ENCODE results near the gene S100PBP. TPM values are rescaled to one million over a fixed set of nuclear protein-coding genes. Genes with fewer than 3 reads are reported as not detected.
"Not testable (repeated sequence)": the region's sequence is repeated elsewhere in the genome, so short reads cannot be mapped to it uniquely, and the experiment has no call there.

Gene S100PBP
- total RNA-seq, 2 experiments from 2014 or later, result 75.8 to 78.5 TPM

DNA sequence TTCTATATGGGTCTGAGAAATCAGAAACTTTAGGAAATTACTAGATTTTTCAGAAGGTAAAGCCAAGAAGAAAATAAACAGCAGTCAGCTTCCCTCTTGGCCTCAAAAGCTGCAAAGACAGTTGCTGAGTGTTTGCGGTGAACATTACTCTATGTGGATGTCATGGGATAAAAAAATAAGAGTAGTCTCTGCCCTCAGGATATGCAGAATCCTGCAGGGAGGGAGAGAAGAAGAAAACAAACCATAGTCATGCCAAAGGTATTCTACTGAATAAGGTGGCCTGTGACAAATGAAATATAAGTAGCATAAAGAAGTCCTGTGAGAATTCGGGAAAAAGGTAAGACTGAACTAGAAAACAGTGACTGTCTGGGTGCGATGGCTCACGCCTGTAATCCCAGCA is 19.3 kb upstream of the S100PBP start:
- H3K27ac Mint-ChIP-seq, result peak overlapping the region; percentile 62
- no peaks in the 10 kb centered on the region for H3K9me3 Mint-ChIP-seq
- POLR2A ChIA-PET, result no interaction called here
- H3K4me1 Mint-ChIP-seq, result peaks cover 46% of the 10 kb centered on the region
- DNase-seq (no peak), ATAC-seq (ENCODE audit: low read depth) (no peak)
- peak overlapping the region; percentile 63 for H3K4me3 Mint-ChIP-seq
- H3K27me3 Mint-ChIP-seq, result no peaks in the 10 kb centered on the region
- peaks cover 42% of the 10 kb centered on the region for H3K36me3 Mint-ChIP-seq

DNA sequence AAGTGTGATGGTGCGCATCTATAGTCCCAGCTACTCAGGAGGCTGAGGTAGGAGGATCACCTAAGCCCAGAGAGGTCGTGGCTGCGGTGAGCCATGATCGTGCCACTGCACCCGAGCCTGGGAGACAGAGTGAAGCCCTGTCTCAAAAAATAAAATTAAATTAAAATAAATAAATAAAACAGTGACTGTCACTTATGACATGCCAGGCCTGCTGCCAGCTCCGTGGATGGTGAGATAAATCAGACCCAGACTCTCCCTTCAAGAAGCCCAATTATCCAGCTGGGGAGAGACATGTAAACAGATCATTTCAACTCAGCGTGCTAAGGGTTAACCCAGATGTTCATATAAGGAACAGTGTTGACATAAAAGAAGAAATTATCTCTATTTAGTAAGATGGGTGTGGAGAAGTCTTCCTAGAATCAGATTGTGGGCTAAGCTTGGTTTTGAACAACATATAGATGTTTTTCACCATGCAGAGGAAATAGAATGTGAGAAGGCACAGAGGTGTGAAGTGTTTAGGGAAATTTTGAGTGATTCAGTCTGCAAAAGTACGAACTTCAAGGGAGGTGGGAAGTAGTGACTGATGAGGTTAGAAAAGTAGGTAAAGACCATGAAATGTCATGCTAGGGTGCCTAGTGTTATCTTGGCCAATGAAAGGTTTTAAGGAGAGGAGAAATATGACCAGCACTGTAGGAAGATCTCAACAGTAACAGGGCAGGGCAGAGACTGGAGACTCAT is 18.6 kb upstream of the S100PBP start:
- Mint-ChIP-seq H3K27me3 (no peaks in the 10 kb centered on the region), H3K4me1 (peaks cover 43% of the 10 kb centered on the region), H3K4me3 (peak overlapping the region; percentile 63), H3K9me3 (no peaks in the 10 kb centered on the region), H3K27ac (peak overlapping the region; percentile 84), H3K36me3 (peaks cover 42% of the 10 kb centered on the region)
- POLR2A ChIA-PET, result interaction anchor here (0.6 to 1.4 kb wide), 2 partner anchors 8 to 18 kb away, joined by 4 to 10 read pairs; partner anchors contain the start of genes S100PBP and YARS1
- DNase-seq (no peak), ATAC-seq (ENCODE audit: low read depth) (peak; percentile 86)

DNA sequence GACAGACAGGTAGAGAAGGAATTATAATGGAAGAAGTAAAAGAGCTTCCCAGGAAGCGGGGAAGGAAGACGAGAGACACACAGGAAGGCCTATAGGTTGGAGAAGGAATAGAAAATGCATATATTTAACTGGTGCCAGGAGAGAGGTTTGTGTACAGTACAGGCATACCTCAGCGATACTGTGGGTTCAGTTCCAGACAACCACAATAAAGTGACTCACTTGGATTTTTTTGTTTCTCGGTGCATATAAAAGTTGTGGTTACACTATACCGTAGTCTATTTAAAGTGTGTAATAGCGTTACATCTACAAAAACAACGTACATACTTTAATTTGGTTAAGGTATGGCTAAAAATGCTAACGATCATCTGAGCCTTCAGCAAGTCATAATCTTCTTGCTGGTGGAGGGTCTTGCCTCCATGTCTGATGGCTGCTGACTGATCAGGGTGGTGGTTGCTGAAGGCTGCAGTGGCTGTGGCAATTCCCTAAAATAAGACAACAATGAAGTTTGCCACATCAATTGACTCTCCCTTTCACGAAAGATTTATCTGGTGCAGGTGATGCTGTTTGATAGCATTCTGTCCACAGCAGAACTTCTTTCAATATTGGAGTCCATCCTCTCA is 16.2 kb upstream of the S100PBP start:
- H3K36me3 Mint-ChIP-seq, result peaks cover 54% of the 10 kb centered on the region
- POLR2A ChIA-PET, result interaction anchor here (0.6 to 1.1 kb wide), 2 partner anchors 16 to 300 kb away, joined by 3 read pairs; partner anchors contain the start of genes S100PBP and YARS1
- no peaks in the 10 kb centered on the region for H3K9me3 Mint-ChIP-seq
- DNase-seq (no peak), ATAC-seq (ENCODE audit: low read depth) (peak; percentile 51)
- H3K27ac Mint-ChIP-seq, result peak overlapping the region; percentile 58
- peaks cover 43% of the 10 kb centered on the region for H3K4me1 Mint-ChIP-seq
- peak overlapping the region; percentile 74 for H3K4me3 Mint-ChIP-seq
- H3K27me3 Mint-ChIP-seq, result no peaks in the 10 kb centered on the region

DNA sequence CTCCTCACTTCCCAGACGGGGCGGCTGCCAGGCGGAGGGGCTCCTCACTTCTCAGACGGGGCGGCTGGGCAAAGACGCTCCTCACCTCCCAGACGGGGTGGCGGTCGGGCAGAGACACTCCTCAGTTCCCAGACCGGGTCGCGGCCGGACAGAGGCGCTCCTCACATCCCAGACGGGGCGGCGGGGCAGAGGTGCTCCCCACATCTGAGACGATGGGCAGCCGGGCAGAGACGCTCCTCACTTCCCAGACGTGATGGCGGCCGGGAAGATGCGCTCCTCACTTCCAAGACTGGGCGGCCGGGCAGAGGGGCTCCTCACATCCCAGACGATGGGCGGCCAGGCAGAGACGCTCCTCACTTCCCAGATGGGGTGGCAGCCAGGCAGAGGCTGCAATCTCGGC is 13.0 kb upstream of the S100PBP start:
- POLR2A ChIA-PET; H3K4me3 Mint-ChIP-seq; ATAC-seq (ENCODE audit: low read depth); H3K27ac Mint-ChIP-seq; H3K27me3 Mint-ChIP-seq; H3K9me3 Mint-ChIP-seq; DNase-seq: not testable (repeated sequence)
- Mint-ChIP-seq H3K4me1 (peaks cover 33% of the 10 kb centered on the region), H3K36me3 (peaks cover 59% of the 10 kb centered on the region)

DNA sequence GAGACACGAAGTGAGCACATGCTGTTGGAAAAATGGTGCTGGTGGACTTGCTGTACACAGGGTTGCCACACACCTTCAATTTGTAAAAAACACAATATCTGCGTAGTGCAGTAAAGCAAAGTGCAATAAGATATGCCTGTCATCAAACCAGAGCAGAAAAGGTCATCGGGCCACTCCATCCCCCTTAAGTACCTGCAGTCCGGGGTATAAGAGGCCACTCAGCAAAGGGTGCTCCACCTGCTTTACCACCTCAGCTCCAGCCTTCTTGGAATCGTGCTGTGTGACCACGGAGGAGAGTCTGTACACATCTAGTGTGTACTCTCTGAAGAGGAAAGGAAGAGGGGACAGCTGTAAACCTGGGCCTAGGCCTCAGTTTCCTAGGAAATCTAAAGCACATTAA is 11.2 kb upstream of the S100PBP start:
- no peak for DNase-seq
- POLR2A ChIA-PET, result no interaction called here
- Mint-ChIP-seq H3K4me3 (no peak overlapping the region), H3K36me3 (peaks cover 61% of the 10 kb centered on the region), H3K27ac (no peak overlapping the region), H3K27me3 (no peaks in the 10 kb centered on the region), H3K9me3 (no peaks in the 10 kb centered on the region), H3K4me1 (peaks cover 25% of the 10 kb centered on the region)
- ATAC-seq (ENCODE audit: low read depth), result no peak

DNA sequence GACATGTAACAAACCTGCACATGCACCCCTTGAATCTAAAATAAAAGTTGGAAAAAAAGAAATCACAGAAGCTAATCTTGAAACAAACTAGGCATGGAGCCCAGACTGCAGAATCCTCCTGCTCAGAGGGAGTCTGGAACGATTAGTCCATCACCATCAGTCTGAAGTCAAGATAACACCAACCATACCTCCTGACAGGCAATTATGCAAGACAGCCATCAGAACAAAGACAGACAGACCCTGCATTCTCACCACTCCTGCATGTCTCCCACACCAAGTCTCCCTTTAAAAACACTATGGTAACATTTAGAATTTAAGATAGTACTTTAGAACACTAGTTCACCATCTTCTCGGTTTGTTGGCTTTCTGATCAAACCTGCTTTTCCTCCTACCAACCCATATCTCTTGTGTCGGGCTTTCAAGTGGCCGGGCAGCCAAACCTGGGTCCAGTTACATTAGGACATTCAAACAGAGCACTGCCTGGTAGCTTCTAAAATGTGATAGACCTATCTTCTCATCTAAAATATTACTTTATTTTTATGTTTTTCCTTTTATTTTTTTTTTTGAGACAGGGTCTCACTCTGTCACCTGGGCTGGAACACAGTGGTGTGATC is 10.4 kb upstream of the S100PBP start:
- Mint-ChIP-seq H3K27ac (no peak overlapping the region), H3K4me1 (peaks cover 27% of the 10 kb centered on the region), H3K27me3 (no peaks in the 10 kb centered on the region), H3K36me3 (peaks cover 58% of the 10 kb centered on the region), H3K9me3 (no peaks in the 10 kb centered on the region), H3K4me3 (no peak overlapping the region)
- ATAC-seq (ENCODE audit: low read depth) (no peak), DNase-seq (no peak)
- POLR2A ChIA-PET, result no interaction called here

DNA sequence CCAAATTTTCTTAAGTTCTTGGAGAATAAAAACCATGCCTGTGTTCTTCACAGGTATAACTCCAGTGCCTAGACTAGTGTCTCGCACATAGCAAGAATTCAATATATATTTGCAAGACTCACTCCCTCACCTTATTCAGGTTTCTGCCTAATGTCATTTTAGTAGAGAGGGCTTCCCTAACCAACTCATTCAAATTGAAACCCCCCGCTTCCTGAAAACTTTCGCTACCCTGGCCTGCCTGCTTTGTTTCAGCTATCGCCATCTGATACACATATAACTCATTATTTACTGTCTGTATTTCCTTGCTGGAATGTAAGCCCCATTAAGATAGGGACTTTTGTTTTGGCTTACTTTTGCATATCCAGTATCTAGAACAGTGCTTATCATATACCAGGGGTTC is 8.9 kb upstream of the S100PBP start:
- H3K27me3 Mint-ChIP-seq, result no peaks in the 10 kb centered on the region
- no peak overlapping the region for H3K4me3 Mint-ChIP-seq
- ATAC-seq (ENCODE audit: low read depth), result no peak
- peaks cover 55% of the 10 kb centered on the region for H3K36me3 Mint-ChIP-seq
- DNase-seq, result no peak
- no peaks in the 10 kb centered on the region for H3K9me3 Mint-ChIP-seq
- POLR2A ChIA-PET, result no interaction called here
- peaks cover 32% of the 10 kb centered on the region for H3K4me1 Mint-ChIP-seq
- no peak overlapping the region for H3K27ac Mint-ChIP-seq

DNA sequence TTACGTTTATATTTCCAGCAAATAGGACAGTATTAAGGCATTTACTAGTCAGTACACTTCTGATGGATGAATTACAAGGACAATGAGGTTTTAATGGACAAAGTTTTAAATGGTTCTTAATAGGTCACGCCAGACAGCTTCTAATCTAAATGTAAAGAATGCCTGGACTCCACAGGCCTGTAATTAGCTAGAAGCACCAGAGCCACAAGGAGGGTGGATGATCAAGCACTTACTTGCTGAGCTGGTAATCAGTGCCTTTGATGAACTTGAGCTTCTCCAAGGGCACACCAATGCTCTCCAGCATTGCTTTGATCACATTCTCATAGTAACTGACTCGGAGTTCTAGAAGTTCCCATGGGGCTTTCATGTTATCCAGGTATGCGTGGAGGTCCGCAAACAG is 7.1 kb upstream of the S100PBP start:
- peaks cover 44% of the 10 kb centered on the region for H3K4me1 Mint-ChIP-seq
- H3K9me3 Mint-ChIP-seq, result no peaks in the 10 kb centered on the region
- no peak overlapping the region for H3K4me3 Mint-ChIP-seq
- H3K27ac Mint-ChIP-seq, result no peak overlapping the region
- DNase-seq (no peak), ATAC-seq (ENCODE audit: low read depth) (no peak)
- H3K27me3 Mint-ChIP-seq, result no peaks in the 10 kb centered on the region
- POLR2A ChIA-PET, result no interaction called here
- peaks cover 58% of the 10 kb centered on the region for H3K36me3 Mint-ChIP-seq

DNA sequence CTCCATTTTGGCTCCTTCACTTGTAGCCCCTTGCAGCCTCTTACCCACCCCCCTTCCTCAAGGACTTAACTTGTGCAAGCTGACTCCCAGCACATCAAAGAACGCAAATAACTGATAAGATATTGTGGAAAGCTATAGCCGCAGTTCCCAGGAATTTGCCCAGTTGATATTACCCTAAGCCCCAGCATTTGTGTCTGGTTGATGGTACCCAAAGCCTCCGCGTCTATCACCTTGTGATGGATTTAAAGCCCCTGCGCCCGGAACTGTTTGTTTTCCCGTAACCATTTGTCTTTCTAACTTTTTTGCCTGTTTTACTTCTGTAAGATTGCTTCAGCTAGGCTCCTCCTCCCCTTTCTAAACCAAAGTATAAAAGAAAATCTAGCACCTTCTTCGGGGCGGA is 6.2 kb upstream of the S100PBP start:
- Mint-ChIP-seq H3K27ac (no peak overlapping the region), H3K4me1 (peaks cover 48% of the 10 kb centered on the region), H3K27me3 (no peaks in the 10 kb centered on the region), H3K4me3 (no peak overlapping the region), H3K36me3 (peaks cover 54% of the 10 kb centered on the region), H3K9me3 (no peaks in the 10 kb centered on the region)
- POLR2A ChIA-PET, result interaction anchor here (0.6 kb wide), 2 partner anchors 9 to 26 kb away, joined by 3 to 7 read pairs; no protein-coding TSS in a partner anchor
- ATAC-seq (ENCODE audit: low read depth) (no peak), DNase-seq (no peak)

DNA sequence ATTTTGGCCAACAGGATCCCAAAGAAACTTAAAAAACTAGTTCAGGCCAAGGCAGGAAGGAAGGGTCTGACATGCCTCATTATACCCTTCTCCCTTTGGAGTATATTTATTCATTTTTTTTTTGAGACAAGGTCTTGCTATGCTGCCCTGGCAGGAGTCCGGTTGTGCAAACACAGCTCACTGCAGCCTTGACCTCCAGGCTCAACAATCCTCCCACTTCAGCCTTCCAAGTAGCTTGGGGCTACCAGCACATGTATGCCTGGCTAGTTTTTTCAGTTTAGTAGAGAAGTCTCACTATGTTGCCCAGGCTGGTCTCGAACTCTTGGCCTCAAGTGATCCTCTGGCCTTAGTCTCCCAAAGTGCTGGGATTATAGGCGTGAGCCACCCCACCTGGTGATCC is 5.5 kb upstream of the S100PBP start:
- POLR2A ChIA-PET, result interaction anchor here (0.6 kb wide), 1 partner anchor 8 kb away, joined by 7 read pairs; no protein-coding TSS in a partner anchor
- peaks cover 53% of the 10 kb centered on the region for H3K36me3 Mint-ChIP-seq
- ATAC-seq (ENCODE audit: low read depth) (no peak), DNase-seq (no peak)
- H3K9me3 Mint-ChIP-seq, result no peaks in the 10 kb centered on the region
- peaks cover 45% of the 10 kb centered on the region for H3K4me1 Mint-ChIP-seq
- H3K27me3 Mint-ChIP-seq, result no peaks in the 10 kb centered on the region
- peak overlapping the region; percentile 8 for H3K27ac Mint-ChIP-seq
- H3K4me3 Mint-ChIP-seq, result no peak overlapping the region

DNA sequence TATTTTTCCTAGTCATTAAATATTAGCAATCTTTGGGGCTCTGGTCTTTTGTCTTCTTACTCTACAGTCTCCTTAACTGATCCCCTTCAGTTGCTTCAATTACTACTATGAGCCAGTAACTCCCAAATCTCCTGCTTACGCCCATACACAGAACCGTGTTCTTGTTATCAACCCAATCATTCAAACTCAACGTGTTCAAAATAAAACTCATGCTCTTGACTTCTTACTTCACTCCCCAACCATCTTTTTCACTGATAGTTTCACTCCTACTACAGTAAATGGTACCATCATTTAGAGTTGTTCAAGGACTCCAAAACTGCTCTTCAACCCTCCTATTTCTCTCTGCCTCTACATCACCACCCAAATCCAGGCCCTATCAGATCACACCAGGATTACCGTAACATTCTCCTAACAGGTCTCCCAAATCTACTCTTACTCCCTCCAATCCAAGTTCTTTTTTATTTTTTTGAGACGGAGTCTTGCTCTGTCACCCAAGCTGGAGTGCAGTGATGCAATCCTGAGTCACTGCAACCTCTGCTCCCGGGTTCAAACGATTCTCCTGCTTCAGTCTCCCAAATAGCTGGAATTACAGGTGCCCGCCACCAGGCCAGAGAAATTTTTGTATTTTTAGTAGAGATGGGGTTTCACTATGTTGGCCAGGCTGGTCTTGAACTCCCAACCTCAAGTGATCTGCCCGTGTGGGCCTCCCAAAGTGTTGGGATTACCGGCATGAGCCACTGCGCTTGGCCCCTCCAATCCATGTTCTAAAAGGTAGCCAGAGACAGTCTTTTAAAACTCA is 3.3 kb upstream of the S100PBP start:
- ATAC-seq (ENCODE audit: low read depth), result no peak
- Mint-ChIP-seq H3K36me3 (peaks cover 37% of the 10 kb centered on the region), H3K27ac (peak overlapping the region; percentile 43), H3K9me3 (no peaks in the 10 kb centered on the region), H3K27me3 (no peaks in the 10 kb centered on the region), H3K4me3 (peak overlapping the region; percentile 31), H3K4me1 (peaks cover 43% of the 10 kb centered on the region)
- DNase-seq, result no peak
- POLR2A ChIA-PET, result no interaction called here

DNA sequence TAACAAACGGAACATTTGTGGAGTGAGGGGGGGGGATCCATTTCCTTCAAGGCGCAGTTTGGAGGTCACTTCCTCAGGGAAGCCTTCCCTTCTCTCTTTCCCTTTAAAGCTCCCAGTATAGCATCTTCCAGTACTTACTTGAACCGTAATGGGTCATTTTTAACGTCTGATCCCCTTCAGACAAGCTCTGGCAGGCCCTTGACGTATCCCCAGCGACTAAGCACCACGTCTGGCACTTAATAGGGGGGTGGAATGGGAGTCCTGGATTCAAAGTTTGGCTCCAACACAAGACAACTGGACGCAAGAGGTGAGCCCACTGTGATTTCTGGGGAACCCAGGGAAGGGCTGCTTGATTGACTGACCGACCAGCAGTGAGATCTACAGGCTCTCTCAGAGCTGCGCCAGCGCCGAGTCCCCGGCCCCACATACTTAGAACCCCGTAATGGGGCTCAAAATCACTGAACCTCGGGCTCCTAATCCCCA is 736 bp upstream of the S100PBP start:
- no peaks in the 10 kb centered on the region for H3K9me3 Mint-ChIP-seq
- no peak for DNase-seq
- peaks cover 42% of the 10 kb centered on the region for H3K4me1 Mint-ChIP-seq
- peaks cover 27% of the 10 kb centered on the region for H3K36me3 Mint-ChIP-seq
- H3K27me3 Mint-ChIP-seq, result no peaks in the 10 kb centered on the region
- H3K27ac Mint-ChIP-seq, result peak overlapping the region; percentile 88
- H3K4me3 Mint-ChIP-seq, result peak overlapping the region; percentile 97
- POLR2A ChIA-PET, result interaction anchor here (0.6 to 2.9 kb wide), 11 partner anchors 13 to 550 kb away, joined by 3 to 11 read pairs (median 4); partner anchors contain the start of genes RBBP4 and ZBTB8OS
- ATAC-seq (ENCODE audit: low read depth), result peak; percentile 1
